IMR-90 (cell line): ENCODE results near the gene EVI5. TPM values are rescaled to one million over a fixed set of nuclear protein-coding genes. Genes with fewer than 3 reads are reported as not detected.

ENCODE experiments used
- ATAC-seq: fragments of 200-7000 bp; cut with Tn5 transposase; 2 replicates; pipeline ENCODE4 v1.9.1; 2020; ENCODE audit warnings: low read depth, mild to moderate bottlenecking, moderate library complexity
- BruUV-seq: library from RNA; stranded (reverse); fragments of 400-500 nt; replicated peaks from 2 replicates; lab custom pipeline; 2021; lab: Mats Ljungman, UMichigan
- CTCF ChIA-PET: fragments of 300-600 bp; formaldehyde crosslinking; extraction: SDS; loops from one replicate; lab custom pipeline; 2021; ENCODE audit warnings: antibody characterized with exemption; lab: Yijun Ruan, JAX
- POLR2A ChIA-PET: fragments of 300-600 bp; sonication (Branson Sonifier 250); formaldehyde crosslinking; loops from one replicate; lab custom pipeline; 2022; ENCODE audit warnings: antibody characterized with exemption; ENCODE audit not compliant: unreplicated experiment; lab: Charles Lee
- DNase-seq: peaks from one replicate; pipeline ENCODE4 v3.0.0; 2013
- H2AFZ ChIP-seq: replicated peaks from 2 replicates; pipeline ENCODE3; 2013; ENCODE audit warnings: low read length, mild to moderate bottlenecking; ENCODE audit not compliant: poor library complexity
- H2AK5ac ChIP-seq: 2 replicates; pipeline ENCODE4 v1.6.1; 2013; ENCODE audit warnings: low read depth, low read length, inconsistent platforms
- H2AK9ac ChIP-seq: replicated peaks from 2 replicates; pipeline ENCODE3; 2013; ENCODE audit warnings: mild to moderate bottlenecking, low read depth, low read length, moderate library complexity; ENCODE audit not compliant: poor library complexity
- H2BK120ac ChIP-seq: 2 replicates; pipeline ENCODE4 v1.6.1; 2013; ENCODE audit warnings: low read depth, low read length, inconsistent platforms
- H2BK15ac ChIP-seq: 3 replicates; pipeline ENCODE4 v1.6.1; 2013; ENCODE audit warnings: low read depth, low read length, inconsistent platforms
- H2BK20ac ChIP-seq: 2 replicates; pipeline ENCODE4 v1.6.1; 2013; ENCODE audit warnings: low read depth, mild to moderate bottlenecking, inconsistent platforms, low read length, moderate library complexity
- H2BK5ac ChIP-seq: 2 replicates; pipeline ENCODE4 v1.6.1; 2013; ENCODE audit warnings: mild to moderate bottlenecking, low read depth, low read length, inconsistent platforms; ENCODE audit not compliant: poor library complexity, severe bottlenecking
- H3K14ac ChIP-seq: replicated peaks from 2 replicates; pipeline ENCODE4 v1.6.1; 2013; ENCODE audit warnings: low read depth, low read length, inconsistent platforms
- H3K18ac ChIP-seq: 2 replicates; pipeline ENCODE4 v1.6.1; 2013; ENCODE audit warnings: low read depth, low read length, control low read depth
- H3K23ac ChIP-seq: 2 replicates; pipeline ENCODE4 v1.6.1; 2013; ENCODE audit warnings: low read depth, low read length, inconsistent platforms
- H3K27ac ChIP-seq: 2 replicates; pipeline ENCODE4 v1.5.1; 2013; ENCODE audit warnings: mild to moderate bottlenecking, control low read depth, low read length; ENCODE audit not compliant: insufficient read depth
- H3K27me3 ChIP-seq: 2 replicates; pipeline ENCODE4 v1.6.1; 2013; ENCODE audit warnings: low read length; ENCODE audit not compliant: control insufficient read depth, insufficient read depth
- H3K36me3 ChIP-seq: 2 replicates; pipeline ENCODE4 v1.6.1; 2013; ENCODE audit warnings: low read length, mixed read lengths; ENCODE audit not compliant: control insufficient read depth, insufficient read depth
- H3K4ac ChIP-seq: 2 replicates; pipeline ENCODE4 v1.6.1; 2013; ENCODE audit warnings: low read depth, low read length, inconsistent platforms
- H3K4me1 ChIP-seq: 2 replicates; pipeline ENCODE4 v1.6.1; 2013; ENCODE audit warnings: low read length, mixed read lengths; ENCODE audit not compliant: control insufficient read depth, insufficient read depth
- H3K4me2 ChIP-seq: 2 replicates; pipeline ENCODE4 v1.6.1; 2013; ENCODE audit warnings: low read depth, mild to moderate bottlenecking, control low read depth, low read length, moderate library complexity
- H3K4me3 ChIP-seq: 2 replicates; pipeline ENCODE4 v1.5.1; 2013; ENCODE audit warnings: low read depth, mild to moderate bottlenecking, control low read depth, low read length, moderate library complexity; ENCODE audit not compliant: insufficient read depth
- H3K56ac ChIP-seq: 2 replicates; pipeline ENCODE4 v1.6.1; 2013; ENCODE audit warnings: low read length, inconsistent platforms; ENCODE audit not compliant: insufficient read depth; ENCODE audit errors: extremely low read depth
- H3K79me1 ChIP-seq, 2 experiments: 2 replicates each; pipeline ENCODE4 v1.6.1; 2013; ENCODE audit warnings: low read length in 2 of 2, inconsistent platforms in 1 of 2, low read depth in 1 of 2
- H3K9ac ChIP-seq: 2 replicates; pipeline ENCODE4 v1.6.1; 2013; ENCODE audit warnings: low read depth, low read length, control low read depth
- H3K9me1 ChIP-seq: 2 replicates; pipeline ENCODE4 v1.6.1; 2013; ENCODE audit warnings: low read length, inconsistent platforms; ENCODE audit not compliant: insufficient read depth
- H3K9me3 ChIP-seq: 2 replicates; pipeline ENCODE4 v1.6.1; 2013; ENCODE audit warnings: low read length; ENCODE audit not compliant: control insufficient read depth, insufficient read depth
- H4K20me1 ChIP-seq: 2 replicates; pipeline ENCODE4 v1.6.1; 2013; ENCODE audit warnings: low read length, inconsistent platforms; ENCODE audit not compliant: insufficient read depth
- H4K5ac ChIP-seq: 2 replicates; pipeline ENCODE4 v1.6.1; 2013; ENCODE audit warnings: mild to moderate bottlenecking, low read depth, low read length, control low read depth
- H4K8ac ChIP-seq, 2 experiments: 2 replicates each; pipeline ENCODE4 v1.6.1; 2013; ENCODE audit warnings: low read depth in 2 of 2, low read length in 2 of 2, control low read depth in 1 of 2, inconsistent platforms in 1 of 2
- H4K91ac ChIP-seq: 2 replicates; pipeline ENCODE4 v1.6.1; 2013; ENCODE audit warnings: low read depth, low read length, inconsistent platforms; ENCODE audit not compliant: insufficient read depth
- CHD1 ChIP-seq: IDR thresholded peaks from 2 replicates; pipeline ENCODE4 v1.6.1; 2012; ENCODE audit warnings: low read depth, low read length, improper control_type of control experiment
- WGBS, 2 experiments: methylation state at CpG; one replicate each; pipeline versions ENCODE4 v1.1.5 to v1.1.7; 2013; ENCODE audit warnings: missing lambda C conversion rate in 2 of 2; ENCODE audit not compliant: insufficient read length in 1 of 2; ENCODE audit errors: extremely low coverage in 2 of 2; 5-methylcytosine and 5-hydroxymethylcytosine counted together
- dilution Hi-C: fragments of 300-500 bp; cut with HindIII; formaldehyde crosslinking; loops from one replicate; pipeline ENCODE4 v1.14.3; 2018; ENCODE audit warnings: low sequenced_read_pairs; ENCODE audit not compliant: unreplicated experiment
- in situ Hi-C: fragments of 300-500 bp; cut with MboI; formaldehyde crosslinking; loops from 3 replicates; pipeline ENCODE4 v1.14.3; 2019; ENCODE audit warnings: low sequenced_read_pairs, inconsistent platforms, mixed read lengths
- intact Hi-C: fragments of 100-400 bp; cut with micrococcal nuclease; formaldehyde crosslinking; loops from 2 replicates; pipeline ENCODE4 v1.10.0; 2022
- polyA plus RNA-seq, 3 experiments: library from polyadenylated mRNA; depleted of rRNA; stranded (reverse); fragments of >200 nt; gene quantifications; 2 replicates each; pipeline ENCODE4 v1.2.3, GENCODE V29; 2012; ENCODE audit warnings: low replicate concordance in 1 of 3
- total RNA-seq: library from RNA; depleted of rRNA; stranded (reverse); fragments of >200 nt; gene quantifications from 2 replicates; pipeline ENCODE4 v1.2.3, GENCODE V29; 2012

The EVI5 gene
- total and polyA plus RNA-seq, 2 of the 4 experiments (the other 2 are of a cell fraction): 13.9 to 26.9 TPM

- Histone ChIP-seq H3K23ac (peak within 1 kb of the TSS; percentile 52; the same call in 1 of the 2 replicates), H3K9me1 (no peaks in the 10 kb centered on the region), H3K14ac (no peak within 1 kb of the TSS), H3K56ac (no peak within 1 kb of the TSS), H3K79me1 (no peaks in the 10 kb centered on the region), H2AK9ac (no peak within 1 kb of the TSS), H3K4me1 (peaks cover 6% of the 10 kb centered on the region), H3K9ac (no peak within 1 kb of the TSS), H3K18ac (no peak within 1 kb of the TSS), H3K9me3 (peaks cover 1% of the 10 kb centered on the region; the same call in 1 of the 2 replicates), H3K4me2 (peak within 1 kb of the TSS; percentile 66), H4K8ac (no peak within 1 kb of the TSS), H3K4ac (no peak within 1 kb of the TSS), H3K27me3 (peaks cover 72% of the 10 kb centered on the region), H4K20me1 (peaks cover 17% of the 10 kb centered on the region), H3K36me3 (no peaks in the 10 kb centered on the region), H3K27ac (no peak within 1 kb of the TSS), H2AFZ (peak within 1 kb of the TSS; percentile 85), H2AK5ac (no peak within 1 kb of the TSS), H4K5ac (no peak within 1 kb of the TSS), H2BK15ac (no peak within 1 kb of the TSS), H2BK20ac (no peak within 1 kb of the TSS), H3K4me3 (peak within 1 kb of the TSS; percentile 35), H2BK120ac (no peak within 1 kb of the TSS), H4K91ac (no peak within 1 kb of the TSS), H2BK5ac (no peak within 1 kb of the TSS)
- DNase-seq: no peak
- BruUV-seq: no TSS peak
- no peak for TF ChIP-seq CHD1
- in situ Hi-C loops (no loop called here), dilution Hi-C loops (no loop called here), intact Hi-C loops (loop anchor here (10.0 kb wide), 1 partner anchor 348 kb away; the partner anchor contains the start of gene RPL5)
- ChIA-PET CTCF (interaction anchor here (0.6 kb wide), 2 partner anchors 9 to 25 kb away, joined by 3 read pairs; no protein-coding TSS in a partner anchor), POLR2A (no interaction called here)
- peak; percentile 42 for ATAC-seq
- WGBS, 2 experiments: 2% methylated on average over 24 of the region's 77 CpGs; no CpG with 5 or more reads in 1 of the 2 experiments
These were observed 298.4 kb downstream of the EVI5 start, which contains the start of gene GFI1 for GRCh38 chr1:92486251-92487077. TSS of gene GFI1 (minus strand) at chr1:92486925. CDS start at chr1:92483487, 3,438 bp downstream.
